PFSK-1 (cell line): ENCODE measurements around the gene IFNG-AS1.

ENCODE experiments used
- SIN3A ChIP-seq: IDR thresholded peaks from 2 replicates; pipeline ENCODE4 v1.6.1; 2012; ENCODE audit warnings: mild to moderate bottlenecking, low read length, moderate library complexity, borderline replicate concordance; ENCODE audit not compliant: insufficient read depth
- TAF1 ChIP-seq: IDR thresholded peaks from 2 replicates; pipeline ENCODE4 v1.6.1; 2012; ENCODE audit warnings: low read length, control low read depth, borderline replicate concordance; ENCODE audit not compliant: insufficient read depth
- TF ChIP-seq, protein P1 (sequence below), 2 experiments: IDR thresholded peaks; 2 replicates each; pipeline versions ENCODE4 v1.6.1 to v1.8.0; 2011 to 2012; ENCODE audit warnings: low read depth in 2 of 2, low read length in 2 of 2, control low read depth in 1 of 2, inconsistent platforms in 1 of 2, mild to moderate bottlenecking in 1 of 2, moderate library complexity in 1 of 2; ENCODE audit not compliant: insufficient read depth in 1 of 2

- TF ChIP-seq, protein P1, sequence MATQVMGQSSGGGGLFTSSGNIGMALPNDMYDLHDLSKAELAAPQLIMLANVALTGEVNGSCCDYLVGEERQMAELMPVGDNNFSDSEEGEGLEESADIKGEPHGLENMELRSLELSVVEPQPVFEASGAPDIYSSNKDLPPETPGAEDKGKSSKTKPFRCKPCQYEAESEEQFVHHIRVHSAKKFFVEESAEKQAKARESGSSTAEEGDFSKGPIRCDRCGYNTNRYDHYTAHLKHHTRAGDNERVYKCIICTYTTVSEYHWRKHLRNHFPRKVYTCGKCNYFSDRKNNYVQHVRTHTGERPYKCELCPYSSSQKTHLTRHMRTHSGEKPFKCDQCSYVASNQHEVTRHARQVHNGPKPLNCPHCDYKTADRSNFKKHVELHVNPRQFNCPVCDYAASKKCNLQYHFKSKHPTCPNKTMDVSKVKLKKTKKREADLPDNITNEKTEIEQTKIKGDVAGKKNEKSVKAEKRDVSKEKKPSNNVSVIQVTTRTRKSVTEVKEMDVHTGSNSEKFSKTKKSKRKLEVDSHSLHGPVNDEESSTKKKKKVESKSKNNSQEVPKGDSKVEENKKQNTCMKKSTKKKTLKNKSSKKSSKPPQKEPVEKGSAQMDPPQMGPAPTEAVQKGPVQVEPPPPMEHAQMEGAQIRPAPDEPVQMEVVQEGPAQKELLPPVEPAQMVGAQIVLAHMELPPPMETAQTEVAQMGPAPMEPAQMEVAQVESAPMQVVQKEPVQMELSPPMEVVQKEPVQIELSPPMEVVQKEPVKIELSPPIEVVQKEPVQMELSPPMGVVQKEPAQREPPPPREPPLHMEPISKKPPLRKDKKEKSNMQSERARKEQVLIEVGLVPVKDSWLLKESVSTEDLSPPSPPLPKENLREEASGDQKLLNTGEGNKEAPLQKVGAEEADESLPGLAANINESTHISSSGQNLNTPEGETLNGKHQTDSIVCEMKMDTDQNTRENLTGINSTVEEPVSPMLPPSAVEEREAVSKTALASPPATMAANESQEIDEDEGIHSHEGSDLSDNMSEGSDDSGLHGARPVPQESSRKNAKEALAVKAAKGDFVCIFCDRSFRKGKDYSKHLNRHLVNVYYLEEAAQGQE (IDR thresholded peaks at IDR 0.05; ENCODE audit: insufficient read depth in 1 of 2, low read depth in 2 of 2, low read length in 2 of 2): no peak
- no peak for TF ChIP-seq SIN3A
- no peak for TF ChIP-seq TAF1
Observed at GRCh38 chr12:67958187-67958586, 31.1 kb upstream of the IFNG-AS1 start.
